Esophagus squamous epithelium (tissue), 5 donors: ENCODE results near the gene BMP7. TPM values are rescaled to one million over a fixed set of nuclear protein-coding genes. Genes with fewer than 3 reads are reported as not detected.

Source experiments
- DNase-seq: peaks from one replicate; lab custom pipeline; 2025; lab: John Stamatoyannopoulos, UW
- H3K27ac ChIP-seq, 4 donors: fragments of 200-600 bp; sonication (generic); one replicate each; pipeline ENCODE4 v1.5.1; 2016 to 2019; ENCODE audit warnings: mild to moderate bottlenecking in 1 of 4
- H3K27me3 ChIP-seq, 4 donors: fragments of 200-600 bp; sonication (generic); 1 replicate in 3 of 4; 2 replicates in 1 of 4; pipeline versions ENCODE4 v1.5.1 to v1.6.0; 2017 to 2021; ENCODE audit warnings: antibody characterized with exemption in 1 of 4
- H3K36me3 ChIP-seq, 3 donors: fragments of 200-600 bp; sonication (generic); one replicate each; pipeline ENCODE4 v1.5.1; 2016 to 2019
- H3K4me1 ChIP-seq, 3 donors: fragments of 200-600 bp; sonication (generic); one replicate each; pipeline ENCODE4 v1.5.1; 2017 to 2019
- H3K4me3 ChIP-seq, 4 donors: fragments of 200-600 bp; sonication (generic); 1 replicate in 3 of 4; 2 replicates in 1 of 4; pipeline ENCODE4 v1.5.1; 2016 to 2019; ENCODE audit warnings: mild to moderate bottlenecking in 2 of 4, moderate library complexity in 1 of 4
- H3K9me3 ChIP-seq, 3 donors: fragments of 200-600 bp; sonication (generic); one replicate each; pipeline ENCODE4 v1.5.1; 2016 to 2019
- POLR2A ChIP-seq, 4 donors: fragments of 450-650 bp; IDR thresholded peaks; one replicate each; pipeline ENCODE4 v1.6.1; 2017; ENCODE audit warnings: antibody characterized with exemption in 4 of 4, mild to moderate bottlenecking in 4 of 4, moderate library complexity in 3 of 4
- WGBS, 2 donors: methylation state at CpG; one replicate each; pipeline ENCODE4 v1.1.5; 2018; 5-methylcytosine and 5-hydroxymethylcytosine counted together
- intact Hi-C: fragments of 100-400 bp; cut with DNase I; formaldehyde crosslinking; loops from one replicate; pipeline ENCODE4 v1.15.0; 2022
- total RNA-seq, 4 donors: library from RNA; depleted of rRNA; stranded (reverse); fragments of >200 nt; gene quantifications; one replicate each; pipeline ENCODE4 v1.1.0, GENCODE V29; 2016
- TF ChIP-seq, protein P1 (sequence below), 6 experiments: fragments of 450-650 bp in 4 of 6; fragments of 200-600 bp in 2 of 6; sonication (generic) in 2 of 6; IDR thresholded peaks; one replicate each; pipeline ENCODE4 v1.5.1; 2016 to 2019; ENCODE audit warnings: antibody characterized with exemption in 6 of 6, mild to moderate bottlenecking in 4 of 6, moderate library complexity in 4 of 6
- donor health status: DM: yes; HTN: yes; CAD: no.

Gene BMP7
- total RNA-seq, 4 donors from 2014 or later = 21.8 to 59.8 (median 35.1) TPM

- Histone ChIP-seq H3K36me3 (peaks cover 0 to 27% (median 0%) of the 10 kb centered on the region in 3 donors), H3K27ac (no peak overlapping the region), H3K9me3 (no peaks in the 10 kb centered on the region), H3K4me3 (no peak overlapping the region), H3K4me1 (peaks cover 10 to 24% (median 13%) of the 10 kb centered on the region in 3 donors), H3K27me3 (peaks cover 0 to 5% (median 0%) of the 10 kb centered on the region in 4 donors)
- TF ChIP-seq, protein P1, sequence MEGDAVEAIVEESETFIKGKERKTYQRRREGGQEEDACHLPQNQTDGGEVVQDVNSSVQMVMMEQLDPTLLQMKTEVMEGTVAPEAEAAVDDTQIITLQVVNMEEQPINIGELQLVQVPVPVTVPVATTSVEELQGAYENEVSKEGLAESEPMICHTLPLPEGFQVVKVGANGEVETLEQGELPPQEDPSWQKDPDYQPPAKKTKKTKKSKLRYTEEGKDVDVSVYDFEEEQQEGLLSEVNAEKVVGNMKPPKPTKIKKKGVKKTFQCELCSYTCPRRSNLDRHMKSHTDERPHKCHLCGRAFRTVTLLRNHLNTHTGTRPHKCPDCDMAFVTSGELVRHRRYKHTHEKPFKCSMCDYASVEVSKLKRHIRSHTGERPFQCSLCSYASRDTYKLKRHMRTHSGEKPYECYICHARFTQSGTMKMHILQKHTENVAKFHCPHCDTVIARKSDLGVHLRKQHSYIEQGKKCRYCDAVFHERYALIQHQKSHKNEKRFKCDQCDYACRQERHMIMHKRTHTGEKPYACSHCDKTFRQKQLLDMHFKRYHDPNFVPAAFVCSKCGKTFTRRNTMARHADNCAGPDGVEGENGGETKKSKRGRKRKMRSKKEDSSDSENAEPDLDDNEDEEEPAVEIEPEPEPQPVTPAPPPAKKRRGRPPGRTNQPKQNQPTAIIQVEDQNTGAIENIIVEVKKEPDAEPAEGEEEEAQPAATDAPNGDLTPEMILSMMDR (IDR thresholded peaks at IDR 0.05) = no peak
- TF ChIP-seq POLR2A (IDR thresholded peaks at IDR 0.05) = no peak
- 84 to 88% methylated on average over 3 of the region's 3 CpGs for WGBS, 2 donors
- no peak for DNase-seq
- intact Hi-C loops = no loop called here
These were observed 59.2 kb downstream of the BMP7 start for GRCh38 chr20:57207251-57207650.

DNA sequence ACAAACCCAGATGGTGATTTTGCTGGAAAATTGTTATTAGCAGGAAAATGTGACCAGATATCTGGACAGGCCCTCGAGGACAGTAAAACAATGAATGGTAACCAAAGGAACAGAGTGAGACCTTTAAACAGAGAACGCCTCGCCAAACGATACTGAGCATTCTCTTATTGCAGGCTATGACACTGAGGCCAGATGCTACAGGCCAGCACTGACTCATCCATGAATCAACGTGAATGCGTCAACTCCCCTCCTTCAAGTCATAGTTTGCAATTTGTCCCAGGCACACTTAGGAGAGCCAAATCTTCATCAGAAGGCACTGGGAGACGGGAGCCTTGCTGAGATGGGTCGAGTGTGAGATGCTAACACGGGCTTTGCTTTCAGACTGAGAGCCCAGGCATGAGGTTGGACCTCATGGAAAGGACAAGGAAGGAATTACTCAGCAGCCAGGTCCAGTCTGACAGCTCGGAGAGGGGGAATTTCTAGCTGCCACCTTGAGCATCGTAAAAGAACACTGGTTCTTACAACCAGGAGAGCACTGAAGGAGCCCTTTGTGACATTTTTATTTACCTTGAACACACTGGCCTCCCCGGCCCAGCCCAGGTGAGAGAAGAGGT, 60.7 kb downstream of the BMP7 start:
- Histone ChIP-seq H3K4me3 (no peak overlapping the region), H3K27ac (peak overlapping the region in 3 of 4 donors; percentile 37 to 73 (median 60)), H3K9me3 (no peaks in the 10 kb centered on the region), H3K27me3 (peaks cover 0 to 5% (median 0%) of the 10 kb centered on the region in 4 donors), H3K36me3 (peaks cover 0 to 42% (median 0%) of the 10 kb centered on the region in 3 donors), H3K4me1 (peaks cover 6 to 11% (median 7%) of the 10 kb centered on the region in 3 donors)
- TF ChIP-seq, protein P1 (IDR thresholded peaks at IDR 0.05) = no peak
- intact Hi-C loops = no loop called here
- WGBS, 2 donors = 40 to 45% methylated on average over 8 to 10 of the region's 12 CpGs
- DNase-seq = no peak

DNA sequence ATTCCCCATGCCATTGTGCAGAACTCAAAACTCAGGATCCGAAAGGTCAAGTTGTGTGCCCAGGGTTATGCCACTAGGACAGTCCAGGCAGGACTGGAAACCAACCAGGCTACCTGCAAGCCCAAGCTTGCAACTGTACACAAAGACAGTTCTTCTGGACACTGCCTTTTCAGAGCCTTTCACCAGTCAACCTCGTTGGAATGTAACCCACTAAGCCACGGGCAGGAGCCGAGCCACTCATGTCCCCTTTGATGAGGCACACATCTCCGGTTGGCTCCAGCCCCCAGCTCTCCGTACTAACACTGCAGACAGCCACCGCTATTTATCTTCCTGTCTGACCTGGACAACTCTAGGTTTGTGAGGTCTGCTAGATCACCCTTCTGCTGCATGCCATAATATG, 62.5 kb downstream of the BMP7 start:
- H3K27ac ChIP-seq = no peak overlapping the region
- no peaks in the 10 kb centered on the region for H3K9me3 ChIP-seq
- H3K4me1 ChIP-seq = peaks cover 6 to 20% (median 10%) of the 10 kb centered on the region in 3 donors
- TF ChIP-seq, protein P1 (IDR thresholded peaks at IDR 0.05) = no peak
- no peak for TF ChIP-seq POLR2A (IDR thresholded peaks at IDR 0.05)
- H3K36me3 ChIP-seq = peaks cover 0 to 45% (median 0%) of the 10 kb centered on the region in 3 donors
- intact Hi-C loops = no loop called here
- DNase-seq = no peak
- WGBS, 2 donors = 63 to 66% methylated on average over 5 to 7 of the region's 7 CpGs
- H3K27me3 ChIP-seq = peaks cover 0 to 20% (median 0%) of the 10 kb centered on the region in 4 donors
- no peak overlapping the region for H3K4me3 ChIP-seq

DNA sequence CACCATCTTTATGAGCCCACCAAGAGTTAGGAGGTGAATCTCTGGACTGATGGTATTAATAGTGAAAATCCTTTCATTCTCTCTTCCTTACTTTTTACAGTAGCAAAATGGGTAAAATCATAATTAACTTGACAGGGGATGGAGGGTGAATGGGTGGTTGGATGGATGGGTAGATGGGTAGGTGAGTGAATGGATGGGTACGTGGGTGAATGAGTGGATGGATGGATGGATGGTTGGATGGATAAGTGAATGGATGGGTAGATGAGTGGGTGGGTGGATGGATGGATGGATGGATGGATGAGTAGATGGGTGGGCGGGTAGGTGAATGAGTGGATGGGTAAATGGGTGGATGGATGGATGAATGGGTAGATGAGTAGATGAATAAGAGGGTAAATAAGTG, 63.2 kb downstream of the BMP7 start:
- Histone ChIP-seq H3K4me3 (no peak overlapping the region), H3K36me3 (peaks cover 0 to 42% (median 0%) of the 10 kb centered on the region in 3 donors), H3K9me3 (no peaks in the 10 kb centered on the region), H3K27me3 (peaks cover 0 to 27% (median 0%) of the 10 kb centered on the region in 4 donors), H3K27ac (no peak overlapping the region), H3K4me1 (peaks cover 6 to 20% (median 10%) of the 10 kb centered on the region in 3 donors)
- DNase-seq = no peak
- intact Hi-C loops = no loop called here
- WGBS, 2 donors = 81 to 86% methylated on average over 2 of the region's 2 CpGs
- no peak for TF ChIP-seq POLR2A (IDR thresholded peaks at IDR 0.05)
- TF ChIP-seq, protein P1 (IDR thresholded peaks at IDR 0.05) = no peak

- WGBS, 2 donors = 75 to 95% methylated on average over 4 to 5 of the region's 14 CpGs
- Histone ChIP-seq H3K27ac (no peak overlapping the region), H3K4me1 (peaks cover 6 to 20% (median 10%) of the 10 kb centered on the region in 3 donors), H3K36me3 (peaks cover 0 to 47% (median 0%) of the 10 kb centered on the region in 3 donors), H3K27me3 (peaks cover 0 to 35% (median 0%) of the 10 kb centered on the region in 4 donors), H3K4me3 (no peak overlapping the region), H3K9me3 (no peaks in the 10 kb centered on the region)
- no peak for DNase-seq
- TF ChIP-seq, protein P1 (IDR thresholded peaks at IDR 0.05) = no peak
- TF ChIP-seq POLR2A (IDR thresholded peaks at IDR 0.05) = no peak
- intact Hi-C loops = no loop called here
These were observed 64.1 kb downstream of the BMP7 start for GRCh38 chr20:57202309-57202708.
